D721Med (cell line): ENCODE data around the gene G6PC1.
"Not testable (repeated sequence)": the region's sequence is repeated elsewhere in the genome, so short reads cannot be mapped to it uniquely, and the experiment has no call there.

Experiments used
- DNase-seq: peaks from one replicate; pipeline ENCODE4 v3.0.0; 2011; ENCODE audit warnings: low spot score; ENCODE audit not compliant: insufficient read length
- FAIRE-seq: peaks from 2 replicates; lab custom pipeline; 2011; peaks lifted over from hg19 to GRCh38; lab: Jason Lieb, UNC
- CTCF ChIP-seq: IDR thresholded peaks from 2 replicates; pipeline ENCODE4 v1.5.1; 2012; ENCODE audit warnings: mild to moderate bottlenecking, control low read depth; ENCODE audit not compliant: insufficient read depth; ENCODE audit errors: missing control alignments

Gene G6PC1

GRCh38 chr17:42855048-42855596 is 45.5 kb upstream of the G6PC1 start:
- FAIRE-seq (no peak), DNase-seq (no peak)
- TF ChIP-seq CTCF: no peak

GRCh38 chr17:42856093-42856492 is 44.5 kb upstream of the G6PC1 start:
- DNase-seq, FAIRE-seq: not testable (repeated sequence)

- FAIRE-seq: not testable (repeated sequence)
These were observed 44.1 kb upstream of the G6PC1 start for GRCh38 chr17:42856516-42856915.

GRCh38 chr17:42857389-42857788 is 43.2 kb upstream of the G6PC1 start:
- DNase-seq: no peak
- no peak for FAIRE-seq
- TF ChIP-seq CTCF: no peak

More at GRCh38 chr17:42856516-42856915, 44.1 kb upstream of the G6PC1 start:
- not testable (repeated sequence) for DNase-seq

GRCh38 chr17:42865638-42866094 is 34.9 kb upstream of the G6PC1 start:
- no peak for FAIRE-seq
- TF ChIP-seq CTCF: no peak
- DNase-seq: no peak

- no peak for TF ChIP-seq CTCF
- FAIRE-seq (no peak), DNase-seq (no peak)
These were observed 34.4 kb upstream of the G6PC1 start for GRCh38 chr17:42866216-42866615.

- DNase-seq: no peak
- no peak for TF ChIP-seq CTCF
- FAIRE-seq: no peak
These were observed 33.7 kb upstream of the G6PC1 start for GRCh38 chr17:42866631-42867575.

GRCh38 chr17:42867694-42868261 is 32.8 kb upstream of the G6PC1 start:
- not testable (repeated sequence) for DNase-seq, FAIRE-seq
